CD14-positive monocyte (primary cell): Measurements from ENCODE around the gene ADK. TPM values are rescaled to one million over a fixed set of nuclear protein-coding genes. Genes with fewer than 3 reads are reported as not detected.

ENCODE experiments used
- DNase-seq, 3 donors: peaks; one replicate each; pipeline ENCODE4 v3.0.0-alpha.2; 2011 to 2022
- H2AFZ ChIP-seq: 2 replicates; pipeline ENCODE4 v1.6.0; 2012; ENCODE audit warnings: mild to moderate bottlenecking, low read depth, low read length, inconsistent platforms; ENCODE audit not compliant: insufficient read depth, poor library complexity, severe bottlenecking
- H3K27ac ChIP-seq, 2 donors: 1 replicate in 1 of 2; 2 replicates in 1 of 2; pipeline ENCODE4 v1.5.1; 2012 to 2013; ENCODE audit warnings: low read length in 2 of 2, control low read depth in 1 of 2, inconsistent platforms in 1 of 2, low read depth in 1 of 2, mild to moderate bottlenecking in 1 of 2
- H3K27me3 ChIP-seq, 2 donors: one replicate each; pipeline versions ENCODE4 v1.6.0 to v1.6.1; 2011 to 2013; ENCODE audit warnings: low read length in 2 of 2; ENCODE audit not compliant: control insufficient read depth in 2 of 2, insufficient read depth in 2 of 2
- H3K36me3 ChIP-seq, 2 donors: replicated peaks in 1 of 2; 1 replicate in 1 of 2; 2 replicates in 1 of 2; pipeline versions ENCODE4 v1.5.1 to v1.6.1; 2012 to 2013; ENCODE audit warnings: low read length in 2 of 2, control low read depth in 1 of 2, inconsistent platforms in 1 of 2, mild to moderate bottlenecking in 1 of 2; ENCODE audit not compliant: insufficient read depth in 2 of 2, control insufficient read depth in 1 of 2
- H3K4me1 ChIP-seq, 2 donors: 1 replicate in 1 of 2; 2 replicates in 1 of 2; pipeline versions ENCODE4 v1.5.1 to v1.6.1; 2012 to 2013; ENCODE audit warnings: low read length in 2 of 2, control low read depth in 1 of 2, inconsistent platforms in 1 of 2, mild to moderate bottlenecking in 1 of 2, moderate library complexity in 1 of 2; ENCODE audit not compliant: insufficient read depth in 2 of 2, control insufficient read depth in 1 of 2
- H3K4me2 ChIP-seq: replicated peaks from 2 replicates; pipeline ENCODE3; 2012; ENCODE audit warnings: low read length, moderate library complexity, mild to moderate bottlenecking; ENCODE audit not compliant: poor library complexity, severe bottlenecking; ENCODE audit errors: extremely low read depth
- H3K4me3 ChIP-seq, 3 experiments: fragments of 200-600 bp in 1 of 3; sonication (generic) in 1 of 3; replicated peaks in 1 of 3; 1 replicate in 2 of 3; 2 replicates in 1 of 3; pipeline ENCODE4 v1.5.1; 2011 to 2013; ENCODE audit warnings: low read length in 3 of 3, mild to moderate bottlenecking in 3 of 3, control low read depth in 2 of 3, low read depth in 2 of 3, inconsistent platforms in 1 of 3, moderate library complexity in 1 of 3
- H3K79me2 ChIP-seq: 2 replicates; pipeline ENCODE4 v1.6.0; 2012; ENCODE audit warnings: mild to moderate bottlenecking, control low read depth, inconsistent platforms, low read length, moderate library complexity; ENCODE audit not compliant: insufficient read depth
- H3K9ac ChIP-seq: 2 replicates; pipeline ENCODE4 v1.6.0; 2017; ENCODE audit warnings: low read length, mild to moderate bottlenecking; ENCODE audit not compliant: insufficient read depth, poor library complexity, severe bottlenecking
- H3K9me3 ChIP-seq, 2 donors: replicated peaks in 1 of 2; 1 replicate in 1 of 2; 2 replicates in 1 of 2; pipeline versions ENCODE4 v1.5.1 to v1.6.1; 2012 to 2013; ENCODE audit warnings: low read length in 2 of 2, control low read depth in 1 of 2; ENCODE audit not compliant: control insufficient read depth in 1 of 2, insufficient read depth in 1 of 2
- H4K20me1 ChIP-seq: 2 replicates; pipeline ENCODE4 v1.6.0; 2012; ENCODE audit warnings: mild to moderate bottlenecking, low read length, control low read depth, moderate library complexity; ENCODE audit not compliant: insufficient read depth
- H3K27ac Mint-ChIP-seq, 7 donors: one replicate each; pipeline ENCODE4 v1.8.0; 2020; ENCODE audit warnings: mild to moderate bottlenecking in 7 of 7, mixed read lengths in 7 of 7, moderate library complexity in 6 of 7, inconsistent platforms in 2 of 7
- H3K27me3 Mint-ChIP-seq, 3 donors: one replicate each; pipeline ENCODE4 v1.8.0; 2021 to 2022; ENCODE audit warnings: low read depth in 3 of 3, mild to moderate bottlenecking in 3 of 3, mixed read lengths in 3 of 3, moderate library complexity in 3 of 3, inconsistent platforms in 1 of 3
- H3K36me3 Mint-ChIP-seq, 2 donors: one replicate each; pipeline ENCODE4 v1.8.0; 2020; ENCODE audit warnings: mixed read lengths in 2 of 2, inconsistent platforms in 1 of 2, mild to moderate bottlenecking in 1 of 2
- H3K4me1 Mint-ChIP-seq: one replicate; pipeline ENCODE4 v1.8.0; 2020; ENCODE audit warnings: mild to moderate bottlenecking, mixed read lengths
- H3K4me3 Mint-ChIP-seq, 2 donors: one replicate each; pipeline ENCODE4 v1.8.0; 2020; ENCODE audit warnings: mild to moderate bottlenecking in 2 of 2, mixed read lengths in 2 of 2, moderate library complexity in 1 of 2
- H3K9me3 Mint-ChIP-seq, 7 donors: one replicate each; pipeline ENCODE4 v1.8.0; 2020 to 2022; ENCODE audit warnings: mixed read lengths in 7 of 7, mild to moderate bottlenecking in 6 of 7, moderate library complexity in 6 of 7, inconsistent platforms in 2 of 7
- WGBS: methylation state at CpG from one replicate; pipeline ENCODE4 v1.1.5; 2013; ENCODE audit warnings: missing lambda C conversion rate; ENCODE audit not compliant: insufficient coverage; 5-methylcytosine and 5-hydroxymethylcytosine counted together
- intact Hi-C, 2 donors: fragments of 100-400 bp; cut with micrococcal nuclease; formaldehyde crosslinking; loops; one replicate each; pipeline versions ENCODE4 v1.15.0 to v1.15.1; 2023
- polyA plus RNA-seq, 3 donors: library from polyadenylated mRNA; depleted of rRNA in 1 of 3; unstranded in 2 of 3; stranded (reverse) in 1 of 3; fragments of 300-500 nt in 2 of 3; fragments of >200 nt in 1 of 3; fragmentation: Illumina TruSeq in 2 of 3; gene quantifications; 1 replicate in 2 of 3; 2 replicates in 1 of 3; pipeline ENCODE4 v1.2.3, GENCODE V29; 2012 to 2021
- TF ChIP-seq, protein P1 (sequence below): fragments of 200-600 bp; IDR thresholded peaks from one replicate; pipeline ENCODE4 v1.8.0; 2022; ENCODE audit warnings: antibody characterized with exemption, mild to moderate bottlenecking

ADK gene
- polyA plus RNA-seq, 3 donors, result 6.4 to 38.2 (median 35.7) TPM

DNA sequence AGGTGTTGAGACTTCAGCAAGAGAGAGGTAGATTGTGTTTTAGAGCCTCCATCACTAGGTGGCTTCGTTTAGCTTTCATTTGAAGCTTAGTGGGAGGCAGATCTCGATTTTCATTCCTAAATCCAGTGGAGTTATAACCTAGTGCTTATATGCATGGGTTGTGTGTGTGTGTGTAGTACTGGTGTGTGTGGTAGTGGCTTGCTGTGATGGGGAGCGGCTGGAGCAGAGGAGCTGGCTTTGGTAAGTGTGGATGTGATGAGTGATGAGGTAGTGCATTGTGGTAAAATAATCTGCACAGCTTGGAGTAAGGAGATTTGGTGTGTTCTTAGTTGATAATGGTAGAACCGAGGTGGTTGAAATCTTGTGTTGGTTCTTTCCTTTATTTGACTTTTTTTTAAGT is 43.6 kb upstream of the ADK start:
- peak overlapping the region in 2 of 7 donors; percentile 43 to 54 for H3K27ac Mint-ChIP-seq
- peaks cover 95 to 99% of the 10 kb centered on the region in 2 donors for H3K36me3 Mint-ChIP-seq
- DNase-seq, result no peak
- H3K27me3 Mint-ChIP-seq, result peaks cover 0 to 2% (median 0%) of the 10 kb centered on the region in 3 donors
- intact Hi-C loops, result no loop called here
- H2AFZ ChIP-seq, result no peak overlapping the region
- no peak overlapping the region for H3K4me3 Mint-ChIP-seq
- H4K20me1 ChIP-seq, result peaks cover 62% of the 10 kb centered on the region
- no peak overlapping the region for H3K4me3 ChIP-seq
- no peaks in the 10 kb centered on the region for H3K4me1 Mint-ChIP-seq
- H3K9ac ChIP-seq, result no peak overlapping the region
- no peaks in the 10 kb centered on the region for H3K4me1 ChIP-seq
- 100% methylated on average over 2 of the region's 4 CpGs for WGBS
- no peak overlapping the region for H3K4me2 ChIP-seq
- no peaks in the 10 kb centered on the region for H3K9me3 ChIP-seq
- peaks cover 95 to 100% of the 10 kb centered on the region in 2 donors for H3K36me3 ChIP-seq
- H3K27me3 ChIP-seq, result no peaks in the 10 kb centered on the region
- H3K9me3 Mint-ChIP-seq, result no peaks in the 10 kb centered on the region
- H3K27ac ChIP-seq, result peak overlapping the region in 1 of 2 donors; percentile 38
- no peaks in the 10 kb centered on the region for H3K79me2 ChIP-seq
- TF ChIP-seq, protein P1, sequence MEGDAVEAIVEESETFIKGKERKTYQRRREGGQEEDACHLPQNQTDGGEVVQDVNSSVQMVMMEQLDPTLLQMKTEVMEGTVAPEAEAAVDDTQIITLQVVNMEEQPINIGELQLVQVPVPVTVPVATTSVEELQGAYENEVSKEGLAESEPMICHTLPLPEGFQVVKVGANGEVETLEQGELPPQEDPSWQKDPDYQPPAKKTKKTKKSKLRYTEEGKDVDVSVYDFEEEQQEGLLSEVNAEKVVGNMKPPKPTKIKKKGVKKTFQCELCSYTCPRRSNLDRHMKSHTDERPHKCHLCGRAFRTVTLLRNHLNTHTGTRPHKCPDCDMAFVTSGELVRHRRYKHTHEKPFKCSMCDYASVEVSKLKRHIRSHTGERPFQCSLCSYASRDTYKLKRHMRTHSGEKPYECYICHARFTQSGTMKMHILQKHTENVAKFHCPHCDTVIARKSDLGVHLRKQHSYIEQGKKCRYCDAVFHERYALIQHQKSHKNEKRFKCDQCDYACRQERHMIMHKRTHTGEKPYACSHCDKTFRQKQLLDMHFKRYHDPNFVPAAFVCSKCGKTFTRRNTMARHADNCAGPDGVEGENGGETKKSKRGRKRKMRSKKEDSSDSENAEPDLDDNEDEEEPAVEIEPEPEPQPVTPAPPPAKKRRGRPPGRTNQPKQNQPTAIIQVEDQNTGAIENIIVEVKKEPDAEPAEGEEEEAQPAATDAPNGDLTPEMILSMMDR, result no peak

DNA sequence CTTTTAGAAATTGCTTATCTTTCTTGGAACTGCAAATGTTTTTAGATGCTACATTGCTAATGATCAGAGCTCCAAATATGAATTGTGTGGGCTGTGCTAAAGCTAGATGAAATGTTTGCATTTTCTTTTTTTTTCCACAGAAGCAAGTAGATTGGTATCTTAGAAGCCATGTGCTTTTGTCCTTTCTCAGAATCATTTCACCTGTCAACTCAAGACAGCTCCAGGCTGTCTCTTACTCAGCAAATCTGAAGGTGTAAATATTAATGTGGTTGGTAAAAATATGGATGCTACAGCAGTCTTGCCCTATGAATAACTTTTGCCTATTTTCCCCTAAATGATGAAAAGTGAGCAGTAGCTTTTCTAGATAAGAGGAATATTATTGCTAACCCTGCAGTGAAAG is 41.6 kb upstream of the ADK start:
- intact Hi-C loops, result no loop called here
- no peak for DNase-seq

More for the DNA sequence above, 41.6 kb upstream of the ADK start:
- Mint-ChIP-seq H3K9me3 (no peaks in the 10 kb centered on the region), H3K4me1 (no peaks in the 10 kb centered on the region), H3K4me3 (no peak overlapping the region), H3K27me3 (peaks cover 0 to under 1% (median 0%) of the 10 kb centered on the region in 3 donors), H3K36me3 (peaks cover 94 to 99% of the 10 kb centered on the region in 2 donors), H3K27ac (peak overlapping the region in 1 of 7 donors; percentile 60)
- Histone ChIP-seq H3K9me3 (no peaks in the 10 kb centered on the region), H2AFZ (no peak overlapping the region), H3K9ac (no peak overlapping the region), H3K4me1 (no peaks in the 10 kb centered on the region), H3K27ac (no peak overlapping the region), H4K20me1 (peaks cover 83% of the 10 kb centered on the region), H3K79me2 (no peaks in the 10 kb centered on the region), H3K36me3 (peaks cover 98 to 100% of the 10 kb centered on the region in 2 donors), H3K4me2 (no peak overlapping the region), H3K4me3 (no peak overlapping the region), H3K27me3 (no peaks in the 10 kb centered on the region)
- TF ChIP-seq, protein P1, result no peak
